GM19397 (cell line): ENCODE data around the gene ADSS1.
A peak's percentile ranks its signal among the peaks of the same experiment; 100 is the strongest.

Experiments
- ATAC-seq: cut with Tn5 transposase; IDR thresholded peaks from one replicate; pipeline ENCODE4 v1.9.1; 2021; ENCODE audit warnings: mild to moderate bottlenecking, moderate library complexity; ENCODE audit not compliant: unreplicated experiment

Gene ADSS1

GRCh38 chr14:104723651-104724406 lies at the start of gene ADSS1:
ADSS1 (plus strand) TSS chr14:104724229; CDS start chr14:104724271, 42 bp downstream.
- peak; percentile 46 for ATAC-seq

GRCh38 chr14:104675447-104675846 lies 48.6 kb upstream of the ADSS1 start:
- no peak for ATAC-seq

GRCh38 chr14:104676130-104676693 lies 47.8 kb upstream of the ADSS1 start:
- no peak for ATAC-seq

GRCh38 chr14:104676694-104677511 lies 47.1 kb upstream of the ADSS1 start:
- peak; percentile 7 for ATAC-seq

GRCh38 chr14:104677512-104678332 lies 46.3 kb upstream of the ADSS1 start:
- ATAC-seq, result peak; percentile 51

- peak; percentile 8 for ATAC-seq
Measured at GRCh38 chr14:104678346-104678745, 45.7 kb upstream of the ADSS1 start.

GRCh38 chr14:104678901-104679705 lies 44.9 kb upstream of the ADSS1 start:
- ATAC-seq, result no peak

GRCh38 chr14:104680056-104680805 lies 43.8 kb upstream of the ADSS1 start:
- no peak for ATAC-seq

GRCh38 chr14:104680806-104681688 lies 43.0 kb upstream of the ADSS1 start:
- no peak for ATAC-seq

GRCh38 chr14:104681689-104682074 lies 42.3 kb upstream of the ADSS1 start:
- ATAC-seq, result no peak

- no peak for ATAC-seq
Measured at GRCh38 chr14:104682107-104682593, 41.9 kb upstream of the ADSS1 start.

GRCh38 chr14:104683653-104684448 lies 40.2 kb upstream of the ADSS1 start:
- no peak for ATAC-seq

- no peak for ATAC-seq
Measured at GRCh38 chr14:104684449-104684821, 39.6 kb upstream of the ADSS1 start.

- no peak for ATAC-seq
Measured at GRCh38 chr14:104685216-104685997, 38.6 kb upstream of the ADSS1 start.

GRCh38 chr14:104685998-104686610 lies 37.9 kb upstream of the ADSS1 start:
- ATAC-seq, result no peak
